ENCODE data around the gene FMO2.

The FMO2 gene

DNA sequence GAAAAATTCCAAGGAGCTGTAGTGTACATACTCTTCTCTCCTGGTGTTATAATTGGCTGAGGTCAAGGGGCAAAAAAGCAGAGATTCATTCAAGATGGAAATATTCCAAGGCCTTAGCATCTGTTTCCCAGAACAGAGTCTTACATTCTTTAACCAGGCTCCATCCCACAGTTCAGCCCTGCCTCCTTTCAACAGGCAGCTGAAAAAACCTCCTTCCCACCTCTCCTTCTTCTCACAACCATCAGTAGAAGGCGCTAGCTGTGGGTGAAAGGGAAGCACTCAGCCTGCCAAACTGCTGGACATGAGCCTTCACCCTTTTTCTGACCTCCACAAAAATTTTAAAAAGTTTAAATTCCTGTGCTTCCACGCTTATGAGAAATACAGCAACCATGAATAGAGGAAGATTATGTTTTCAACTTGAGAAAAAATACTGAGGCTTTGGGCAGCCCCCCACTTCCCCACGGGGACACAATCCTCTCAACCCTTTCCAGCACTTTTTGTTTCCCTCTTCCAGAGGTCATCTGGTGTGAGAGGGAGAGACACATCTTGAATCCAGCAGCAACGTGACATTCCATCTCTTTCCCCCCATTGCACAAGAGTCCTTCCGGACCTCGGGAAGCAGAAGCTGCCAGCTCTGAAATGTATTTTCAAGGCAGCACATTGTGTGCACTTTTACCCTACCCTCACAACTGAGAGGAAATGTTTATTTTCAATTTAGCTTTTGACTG, 43.2 kb upstream of the FMO2 start:
- no peaks in the 10 kb centered on the region for H4K20me1 ChIP-seq (ENCODE audit: insufficient read depth, low read length)
- no peaks in the 10 kb centered on the region for H3K36me3 ChIP-seq (replicated peaks; ENCODE audit: insufficient read depth, low read length)
- H3K27me3 ChIP-seq (replicated peaks; ENCODE audit: insufficient read depth, low read length) = no peaks in the 10 kb centered on the region
- TF ChIP-seq EZH2 (optimal IDR thresholded peaks at IDR 0.05; ENCODE audit: low read depth, low read length) = no peak
- TF ChIP-seq EZH2phosphoT487 (IDR thresholded peaks at IDR 0.05; ENCODE audit: low read length) = no peak
- TF ChIP-seq, protein P1, sequence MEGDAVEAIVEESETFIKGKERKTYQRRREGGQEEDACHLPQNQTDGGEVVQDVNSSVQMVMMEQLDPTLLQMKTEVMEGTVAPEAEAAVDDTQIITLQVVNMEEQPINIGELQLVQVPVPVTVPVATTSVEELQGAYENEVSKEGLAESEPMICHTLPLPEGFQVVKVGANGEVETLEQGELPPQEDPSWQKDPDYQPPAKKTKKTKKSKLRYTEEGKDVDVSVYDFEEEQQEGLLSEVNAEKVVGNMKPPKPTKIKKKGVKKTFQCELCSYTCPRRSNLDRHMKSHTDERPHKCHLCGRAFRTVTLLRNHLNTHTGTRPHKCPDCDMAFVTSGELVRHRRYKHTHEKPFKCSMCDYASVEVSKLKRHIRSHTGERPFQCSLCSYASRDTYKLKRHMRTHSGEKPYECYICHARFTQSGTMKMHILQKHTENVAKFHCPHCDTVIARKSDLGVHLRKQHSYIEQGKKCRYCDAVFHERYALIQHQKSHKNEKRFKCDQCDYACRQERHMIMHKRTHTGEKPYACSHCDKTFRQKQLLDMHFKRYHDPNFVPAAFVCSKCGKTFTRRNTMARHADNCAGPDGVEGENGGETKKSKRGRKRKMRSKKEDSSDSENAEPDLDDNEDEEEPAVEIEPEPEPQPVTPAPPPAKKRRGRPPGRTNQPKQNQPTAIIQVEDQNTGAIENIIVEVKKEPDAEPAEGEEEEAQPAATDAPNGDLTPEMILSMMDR (IDR thresholded peaks at IDR 0.05; ENCODE audit: low read length) = no peak
- no peaks in the 10 kb centered on the region for H3K4me1 ChIP-seq (ENCODE audit: low read length)
- no peaks in the 10 kb centered on the region for H3K9me3 ChIP-seq (replicated peaks; ENCODE audit: insufficient read depth, low read length)
- no peaks in the 10 kb centered on the region for H3K9me2 ChIP-seq (replicated peaks; ENCODE audit: insufficient read depth, low read length)
- H3F3A ChIP-seq (ENCODE audit: insufficient read depth, low read length) = no peaks in the 10 kb centered on the region
- H2AFZ ChIP-seq (ENCODE audit: low read length) = no peak overlapping the region
- H3K9ac ChIP-seq (ENCODE audit: low read length) = no peak overlapping the region
- DNase-seq = no peak
- H3K27ac ChIP-seq (ENCODE audit: low read length) = no peak overlapping the region
- no peaks in the 10 kb centered on the region for H3K79me2 ChIP-seq (ENCODE audit: low read length)
- H3K4me2 ChIP-seq (ENCODE audit: low read depth, low read length) = no peak overlapping the region
- no peak overlapping the region for H3K4me3 ChIP-seq (ENCODE audit: low read length)

DNA sequence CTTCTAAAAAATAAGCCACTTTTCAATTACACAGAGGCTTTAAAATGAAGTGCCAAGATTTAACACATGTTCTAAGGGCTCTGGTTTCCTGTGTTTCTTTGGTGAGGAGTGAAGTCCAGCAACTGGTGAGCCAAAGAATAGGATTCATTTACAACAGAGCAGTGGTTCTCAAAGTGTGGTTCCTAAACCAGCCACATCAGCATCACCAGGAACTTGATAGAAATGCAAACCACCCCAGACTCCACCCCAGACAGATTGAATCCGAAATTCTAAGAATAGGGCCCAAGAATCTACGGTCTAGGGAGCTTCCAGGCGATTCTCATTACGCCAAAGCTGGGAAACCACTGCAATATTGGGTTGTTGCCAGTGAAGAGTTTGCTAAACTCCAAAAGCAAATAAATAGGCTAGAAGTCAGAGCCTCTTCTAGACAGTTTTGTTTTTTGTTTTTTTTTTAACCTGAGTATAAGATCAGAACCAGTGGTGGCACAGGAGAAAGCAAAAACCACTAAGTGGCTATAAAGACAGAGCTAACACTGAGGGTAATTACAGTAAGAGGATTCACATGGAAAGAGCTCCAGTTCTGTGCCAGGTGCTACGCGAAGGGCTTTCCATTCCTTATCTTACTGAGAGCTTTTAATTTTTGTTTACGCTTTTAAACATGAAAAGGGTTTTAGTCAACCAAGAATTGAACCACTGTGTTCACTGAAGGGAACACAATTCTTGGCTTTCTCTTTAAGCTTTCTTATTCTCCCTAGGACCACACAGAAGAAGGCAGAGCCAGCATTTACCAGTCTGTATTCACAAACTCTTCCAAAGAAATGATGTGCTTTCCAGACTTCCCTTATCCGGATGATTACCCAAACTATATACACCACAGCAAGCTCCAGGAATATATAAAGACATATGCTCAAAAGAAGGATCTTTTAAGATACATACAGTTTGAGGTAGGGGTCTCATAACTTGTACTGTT, 42.4 kb upstream of the FMO2 start:
- no peaks in the 10 kb centered on the region for H3F3A ChIP-seq (ENCODE audit: insufficient read depth, low read length)
- TF ChIP-seq EZH2 (optimal IDR thresholded peaks at IDR 0.05; ENCODE audit: low read depth, low read length) (no peak), EZH2phosphoT487 (IDR thresholded peaks at IDR 0.05; ENCODE audit: low read length) (no peak)
- TF ChIP-seq, protein P1 (IDR thresholded peaks at IDR 0.05; ENCODE audit: low read length) = no peak
- no peak for DNase-seq

GRCh38 chr1:171150156-171150555, 34.9 kb upstream of the FMO2 start:
- no peaks in the 10 kb centered on the region for H3K27me3 ChIP-seq (replicated peaks; ENCODE audit: insufficient read depth, low read length)
- H3K27ac ChIP-seq (ENCODE audit: low read length) = no peak overlapping the region
- no peak overlapping the region for H3K9ac ChIP-seq (ENCODE audit: low read length)
- DNase-seq = no peak
- no peaks in the 10 kb centered on the region for H4K20me1 ChIP-seq (ENCODE audit: insufficient read depth, low read length)
- H3K9me2 ChIP-seq (replicated peaks; ENCODE audit: insufficient read depth, low read length) = no peaks in the 10 kb centered on the region
- no peak overlapping the region for H2AFZ ChIP-seq (ENCODE audit: low read length)
- H3F3A ChIP-seq (ENCODE audit: insufficient read depth, low read length) = no peaks in the 10 kb centered on the region
- no peaks in the 10 kb centered on the region for H3K4me1 ChIP-seq (ENCODE audit: low read length)
- H3K79me2 ChIP-seq (ENCODE audit: low read length) = no peaks in the 10 kb centered on the region
- TF ChIP-seq EZH2 (optimal IDR thresholded peaks at IDR 0.05; ENCODE audit: low read depth, low read length) (no peak), EZH2phosphoT487 (IDR thresholded peaks at IDR 0.05; ENCODE audit: low read length) (no peak)
- TF ChIP-seq, protein P1 (IDR thresholded peaks at IDR 0.05; ENCODE audit: low read length) = no peak
- no peak overlapping the region for H3K4me2 ChIP-seq (ENCODE audit: low read depth, low read length)
- no peaks in the 10 kb centered on the region for H3K36me3 ChIP-seq (replicated peaks; ENCODE audit: insufficient read depth, low read length)
- H3K9me3 ChIP-seq (replicated peaks; ENCODE audit: insufficient read depth, low read length) = no peaks in the 10 kb centered on the region
- H3K4me3 ChIP-seq (ENCODE audit: low read length) = no peak overlapping the region

More for the DNA sequence above, 42.4 kb upstream of the FMO2 start:
- Histone ChIP-seq H3K4me3 (ENCODE audit: low read length) (no peak overlapping the region), H3K4me1 (ENCODE audit: low read length) (no peaks in the 10 kb centered on the region), H3K79me2 (ENCODE audit: low read length) (no peaks in the 10 kb centered on the region), H3K27ac (ENCODE audit: low read length) (no peak overlapping the region), H3K9me3 (replicated peaks; ENCODE audit: insufficient read depth, low read length) (no peaks in the 10 kb centered on the region), H3K27me3 (replicated peaks; ENCODE audit: insufficient read depth, low read length) (no peaks in the 10 kb centered on the region), H2AFZ (ENCODE audit: low read length) (no peak overlapping the region), H4K20me1 (ENCODE audit: insufficient read depth, low read length) (no peaks in the 10 kb centered on the region), H3K9me2 (replicated peaks; ENCODE audit: insufficient read depth, low read length) (no peaks in the 10 kb centered on the region), H3K9ac (ENCODE audit: low read length) (no peak overlapping the region), H3K36me3 (replicated peaks; ENCODE audit: insufficient read depth, low read length) (no peaks in the 10 kb centered on the region), H3K4me2 (ENCODE audit: low read depth, low read length) (no peak overlapping the region)
